Epidermal melanocyte (primary cell): Measurements from ENCODE around the gene RAP2C.

ENCODE experiments used
- DNase-seq: peaks from one replicate; pipeline ENCODE4 v3.0.0; 2011; ENCODE audit warnings: low spot score; ENCODE audit not compliant: insufficient read length

The RAP2C gene

DNA sequence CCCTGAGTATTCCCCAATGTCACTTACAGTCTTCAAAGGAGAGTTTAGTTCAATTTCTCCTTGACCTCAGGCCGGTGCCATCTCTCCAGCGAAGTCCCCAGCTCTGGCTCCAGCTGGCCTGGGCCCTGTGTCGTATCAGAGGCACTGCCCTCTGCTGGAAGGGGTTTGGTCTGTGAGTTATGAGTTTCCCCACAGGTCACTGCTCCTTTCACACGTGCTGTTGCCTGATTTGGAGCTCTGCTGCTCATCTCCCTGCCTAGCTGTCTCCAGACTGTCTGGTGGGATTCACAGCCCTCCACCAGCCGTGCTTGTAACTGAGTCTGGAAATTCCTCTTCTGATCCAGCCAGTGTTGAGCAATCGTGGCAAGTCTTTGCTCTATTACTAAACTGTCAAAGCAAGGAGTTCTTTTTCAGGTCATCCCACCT lies at the start of gene RAP2C:
RAP2C (minus strand) TSS at position 105 of the 426 bp plus-strand sequence. CDS start 2,179 bp downstream, outside the sequence.
- peak; percentile 17 for DNase-seq

DNA sequence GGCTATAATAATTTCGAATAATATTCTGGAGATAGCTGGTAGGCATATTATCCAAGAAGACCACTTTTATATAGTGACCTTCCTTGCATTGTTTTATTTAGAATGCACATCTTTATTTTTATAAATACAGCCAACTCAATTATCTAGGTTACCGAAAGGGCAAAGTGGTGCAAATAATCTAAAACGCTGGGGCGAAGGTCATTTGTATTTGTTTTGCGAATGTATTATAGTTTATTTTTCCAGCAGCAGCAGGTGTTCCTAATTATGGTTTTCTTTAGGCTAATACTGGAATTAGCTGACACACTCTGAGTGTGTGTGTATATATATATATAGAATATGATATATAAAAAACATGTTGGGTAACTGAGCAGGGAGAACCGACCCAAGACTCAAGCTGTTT lies 48.1 kb upstream of the RAP2C start:
- no peak for DNase-seq

DNA sequence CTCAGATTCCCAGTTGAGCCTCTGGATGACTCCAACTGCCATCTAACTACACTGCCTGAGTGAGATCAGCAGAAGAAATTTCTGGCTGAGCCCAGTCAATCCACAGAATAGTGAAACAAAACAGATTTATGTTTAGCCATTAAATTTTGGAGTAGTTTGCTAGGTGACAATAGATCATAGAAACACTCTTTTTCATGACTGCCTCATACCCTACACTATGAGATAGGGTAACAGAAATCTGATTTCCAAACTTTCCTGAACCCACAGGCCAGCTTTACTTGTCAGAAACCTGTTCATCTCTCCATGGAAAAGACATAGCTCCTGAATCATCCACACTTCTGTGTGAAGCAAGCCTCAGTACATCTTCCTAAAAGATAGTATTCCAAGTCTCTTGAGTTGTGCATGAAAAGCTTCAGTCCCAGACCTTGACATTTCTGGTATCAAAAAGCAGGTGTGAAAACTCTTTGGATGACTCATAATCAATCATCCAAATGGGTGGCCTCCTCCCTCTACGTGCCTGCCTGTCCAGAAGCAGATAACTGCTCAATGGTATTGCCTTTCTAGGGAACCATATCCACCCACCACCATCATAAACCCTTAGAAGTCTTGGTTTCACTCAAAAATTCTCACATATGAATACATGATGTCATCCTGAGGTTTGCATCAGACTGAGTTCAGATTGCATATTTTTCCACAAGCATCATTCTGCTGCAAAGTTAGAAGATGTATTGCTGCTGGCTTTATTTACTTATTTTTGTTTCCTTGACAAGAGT lies 47.5 kb upstream of the RAP2C start:
- no peak for DNase-seq

DNA sequence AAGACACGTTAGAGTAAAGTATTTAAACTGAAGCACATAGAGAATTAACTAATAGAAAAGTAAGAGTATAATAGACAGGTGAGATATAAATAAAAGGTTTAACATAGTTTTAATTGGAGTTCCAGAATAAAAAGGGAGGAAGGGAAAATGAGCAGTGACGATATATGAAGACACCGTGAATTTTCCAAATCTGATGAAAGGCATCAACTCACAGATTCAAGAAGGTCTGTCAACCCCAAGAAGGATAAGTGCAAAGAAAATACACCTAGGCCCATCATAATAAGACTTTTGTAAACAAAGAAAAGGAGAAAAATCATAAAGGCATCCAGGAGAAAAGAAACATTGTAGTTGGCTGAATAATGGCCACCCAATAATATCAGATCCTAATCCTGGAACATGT lies 43.9 kb upstream of the RAP2C start:
- DNase-seq = no peak

DNA sequence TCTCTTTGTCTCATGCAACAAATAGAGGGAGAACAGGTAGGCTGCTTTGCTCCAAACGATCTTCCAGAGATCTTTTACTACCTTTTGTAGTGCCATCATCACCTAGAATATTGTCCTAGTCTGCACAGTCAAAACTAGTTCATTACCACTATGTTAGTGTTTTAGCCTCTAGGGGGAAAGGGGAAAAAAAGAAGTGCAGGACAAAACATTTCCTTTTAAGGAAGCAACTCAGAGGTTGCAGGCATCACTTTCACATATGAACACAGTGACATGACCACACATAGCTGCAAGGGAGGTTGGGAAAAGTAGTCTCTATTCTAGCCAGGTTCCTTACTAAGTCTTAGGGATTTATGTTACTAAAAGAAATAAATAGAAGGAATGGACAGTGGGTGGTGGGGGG lies 39.3 kb upstream of the RAP2C start:
- no peak for DNase-seq

DNA sequence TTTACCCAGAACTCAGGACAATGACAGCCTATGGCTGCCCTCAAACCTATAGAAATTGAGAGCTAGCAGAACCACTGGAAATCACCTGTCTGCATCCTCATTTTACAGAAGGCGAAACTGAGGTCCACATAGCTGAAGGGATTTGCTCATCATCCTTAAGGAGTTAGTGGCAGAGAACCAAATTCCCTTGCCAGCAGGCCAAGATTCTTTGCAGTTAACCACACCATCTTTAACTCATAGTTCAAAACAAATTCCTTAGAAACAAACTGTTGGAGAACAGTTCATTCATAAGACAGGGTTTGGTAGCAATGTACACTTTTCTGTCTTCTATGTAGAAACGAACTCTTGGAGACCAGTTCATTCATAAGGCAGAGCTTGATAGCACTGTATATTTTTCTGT lies 37.9 kb upstream of the RAP2C start:
- peak; percentile 15 for DNase-seq

DNA sequence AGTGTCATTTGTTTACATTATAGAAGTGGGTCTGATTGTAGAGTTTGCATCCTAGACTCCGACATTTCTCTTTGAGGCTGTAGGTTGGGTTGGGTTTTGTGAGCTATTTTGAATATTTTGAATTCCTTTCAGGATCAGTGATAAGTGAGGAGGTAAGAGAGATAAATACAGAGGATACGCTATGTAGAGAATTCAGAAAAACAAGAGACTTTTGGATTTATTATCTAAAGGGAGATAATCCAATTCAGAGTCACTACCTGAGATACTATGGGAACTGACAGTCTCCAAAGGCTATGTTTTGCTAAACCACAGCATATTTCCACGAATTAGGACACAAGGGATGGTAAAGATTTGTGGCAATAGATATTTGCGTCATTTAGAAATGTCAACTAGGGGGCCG lies 16.9 kb upstream of the RAP2C start:
- no peak for DNase-seq

DNA sequence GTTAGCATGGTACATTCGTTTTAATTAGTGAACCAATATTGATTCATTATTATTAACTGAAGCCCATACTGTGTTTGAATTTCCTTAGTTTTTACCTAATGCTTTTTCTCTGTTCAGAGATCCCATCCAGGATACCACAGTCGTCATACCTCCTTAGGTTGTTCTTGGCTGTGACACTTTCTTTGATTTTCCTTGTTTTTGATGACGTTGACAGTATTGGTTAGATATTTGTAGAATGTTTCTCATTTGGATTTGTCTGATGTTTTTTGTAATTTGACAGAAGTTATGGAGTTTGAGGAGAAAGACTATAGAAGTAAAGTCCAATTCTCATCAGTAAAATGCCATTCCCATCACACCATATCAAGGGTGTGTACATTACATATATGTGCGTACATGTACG lies 16.2 kb upstream of the RAP2C start:
- DNase-seq = no peak

DNA sequence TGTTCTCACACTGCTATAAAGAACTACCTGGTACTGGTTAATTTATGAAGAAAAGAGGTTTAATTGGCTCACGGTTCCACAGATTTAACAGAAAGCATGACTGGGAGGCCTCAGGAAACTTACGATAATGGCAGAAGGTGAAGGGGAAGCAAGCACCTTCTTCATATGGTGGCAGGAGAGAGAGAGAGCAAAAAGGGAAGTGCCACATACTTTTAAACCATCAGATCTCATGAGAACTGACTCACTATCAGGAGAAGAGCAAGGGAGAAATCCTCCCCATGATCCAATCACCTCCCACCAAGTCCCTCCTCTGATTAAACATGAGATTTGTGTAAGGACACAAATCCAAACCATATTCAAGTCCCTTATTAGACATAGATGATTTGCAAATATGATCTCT lies 12.3 kb upstream of the RAP2C start:
- DNase-seq = no peak

DNA sequence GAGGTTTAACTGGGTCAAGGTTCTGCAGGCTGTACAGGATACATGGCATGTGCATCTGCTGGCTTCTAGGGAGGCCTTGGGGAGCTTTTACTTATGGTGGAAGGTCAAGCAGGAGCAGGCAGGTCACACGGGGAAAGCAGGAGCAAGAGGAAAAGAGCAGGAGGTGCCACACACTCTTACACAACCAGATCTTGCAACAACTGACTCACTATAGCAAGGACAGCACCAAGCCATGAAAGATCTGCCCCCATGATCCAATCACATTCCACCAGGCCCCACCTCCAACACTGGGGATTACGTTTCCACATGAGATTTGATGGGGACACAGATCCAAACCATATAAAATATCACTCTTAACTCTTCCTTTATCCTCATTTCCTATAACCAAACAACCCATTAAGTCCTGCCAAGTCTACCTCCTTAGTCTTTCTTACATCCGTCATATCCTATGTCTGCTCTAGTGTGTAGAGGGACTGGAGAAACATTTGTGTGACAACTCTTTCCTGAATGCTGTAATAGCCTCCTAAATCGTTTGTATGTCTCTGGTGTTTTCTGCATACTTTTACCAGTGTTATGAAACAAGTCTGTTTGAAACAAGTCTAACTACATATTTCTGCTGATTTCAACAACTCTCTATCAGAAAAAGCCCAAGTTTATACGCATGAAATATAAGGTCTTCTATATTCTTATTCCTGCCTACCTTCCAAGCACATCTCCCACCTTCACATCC lies 8.3 kb upstream of the RAP2C start:
- DNase-seq = peak; percentile 14

DNA sequence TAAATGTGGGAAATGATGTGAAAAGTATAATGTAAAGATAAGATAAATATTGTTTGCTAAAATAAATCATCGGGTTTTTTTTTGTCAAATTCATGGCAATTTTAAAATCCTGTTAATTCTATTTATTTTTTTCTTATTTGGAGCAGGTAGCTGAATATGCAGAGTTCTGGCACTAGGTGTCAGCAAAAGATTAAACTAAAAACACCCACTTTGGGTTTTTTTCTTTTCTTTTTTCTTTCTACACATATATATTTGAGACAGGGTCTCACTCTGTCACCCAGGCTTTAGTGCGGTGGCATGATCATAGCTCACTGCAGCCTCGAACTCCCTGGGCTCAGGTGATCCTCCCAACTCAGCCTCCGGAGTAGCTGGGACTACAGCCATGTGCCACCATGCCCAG lies 6.9 kb upstream of the RAP2C start:
- no peak for DNase-seq

DNA sequence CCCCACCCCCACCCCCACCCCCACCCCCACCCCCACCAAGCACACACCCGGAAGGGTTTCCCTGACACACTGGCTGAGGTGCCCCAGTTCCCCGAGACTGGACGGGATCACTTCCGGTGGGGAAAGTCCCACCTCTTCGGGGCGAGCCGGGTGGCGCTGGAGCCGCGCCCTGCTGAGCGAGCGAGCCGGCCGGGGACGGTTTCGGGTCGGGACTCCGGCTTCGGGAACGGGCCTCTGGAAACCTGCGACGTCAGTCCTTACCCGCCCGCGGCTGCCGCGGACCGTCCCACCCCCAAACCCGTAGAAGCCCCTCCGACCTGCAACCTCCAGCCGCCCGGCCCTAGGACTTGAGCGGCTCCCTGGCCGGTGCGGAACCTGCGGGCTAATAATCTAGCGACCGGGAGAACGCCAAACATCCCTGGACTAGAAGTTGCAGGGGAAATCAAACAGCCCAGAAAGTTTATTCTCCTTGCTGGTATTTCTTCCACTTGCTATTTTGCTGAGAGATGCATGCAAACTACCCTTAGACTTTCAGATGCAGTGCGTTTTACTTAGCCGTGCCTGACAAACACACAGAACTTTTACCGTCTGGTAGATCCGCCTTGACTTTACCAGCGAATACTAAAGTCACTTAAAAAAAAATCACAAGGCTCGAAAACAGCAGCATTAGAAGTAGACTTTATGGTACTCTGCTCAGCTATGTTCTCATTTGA lies 991 bp downstream of the RAP2C start:
- DNase-seq = peak; percentile 79

DNA sequence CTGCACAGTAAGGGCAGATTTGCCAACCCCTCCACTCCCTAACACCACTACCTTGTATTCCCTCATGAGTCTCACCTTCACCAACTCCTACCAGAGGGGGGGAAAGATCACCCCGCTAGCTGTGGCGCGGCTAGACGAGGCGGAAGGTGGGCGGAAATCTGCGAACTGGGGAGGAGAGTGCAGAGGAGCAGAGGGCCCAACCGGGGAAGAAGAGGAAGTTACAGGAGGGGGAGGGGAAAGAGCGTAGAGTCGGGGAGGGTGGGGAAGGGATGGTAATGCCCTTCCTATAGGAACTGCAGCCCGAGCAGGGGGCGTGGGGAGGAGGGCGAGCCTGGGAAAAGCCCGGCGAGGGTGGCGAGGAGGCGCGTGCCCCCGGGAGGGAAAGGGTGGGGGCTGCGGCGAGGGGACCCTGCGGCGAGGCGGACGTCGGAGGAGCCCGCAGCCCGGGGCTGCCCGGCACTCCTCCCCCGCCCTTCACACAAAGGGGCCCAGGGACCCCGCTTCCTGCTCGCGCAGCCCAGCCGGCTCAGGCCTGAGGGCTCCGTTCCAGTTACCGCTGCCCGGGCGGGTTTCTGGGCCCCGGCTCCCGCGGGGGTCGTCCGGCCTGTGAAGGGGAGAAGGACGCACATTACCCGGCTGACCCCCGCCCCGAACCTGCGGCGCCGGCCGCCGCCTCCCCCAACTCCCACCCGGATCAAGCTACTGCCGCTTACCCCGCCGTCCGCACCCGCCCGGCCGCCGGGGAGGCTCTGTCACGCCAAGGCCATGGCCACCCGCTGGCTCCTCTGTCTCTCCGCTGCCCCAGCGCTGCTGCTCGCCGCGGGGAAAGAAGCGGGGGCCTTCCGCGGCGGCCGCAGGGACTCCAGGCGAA lies 1.8 kb downstream of the RAP2C start:
- DNase-seq = peak; percentile 31

DNA sequence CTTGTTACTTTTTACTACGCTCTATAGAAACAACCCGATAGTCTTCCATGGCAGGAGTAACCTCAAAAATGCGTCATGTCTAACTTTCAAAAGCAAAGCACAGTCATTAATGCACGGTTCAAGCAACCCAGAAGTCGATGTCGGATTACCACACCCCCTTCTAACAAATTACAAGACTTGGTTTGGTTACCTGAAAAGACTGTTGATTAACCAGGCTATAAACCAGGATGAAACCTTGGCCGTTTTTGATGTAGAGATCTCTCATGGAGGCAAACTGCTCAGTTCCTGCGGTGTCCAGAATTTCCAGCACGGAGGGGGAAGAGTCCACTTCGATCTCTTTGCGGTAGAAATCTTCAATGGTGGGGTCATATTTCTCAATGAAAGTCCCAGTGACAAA lies 2.4 kb downstream of the RAP2C start:
- no peak for DNase-seq

DNA sequence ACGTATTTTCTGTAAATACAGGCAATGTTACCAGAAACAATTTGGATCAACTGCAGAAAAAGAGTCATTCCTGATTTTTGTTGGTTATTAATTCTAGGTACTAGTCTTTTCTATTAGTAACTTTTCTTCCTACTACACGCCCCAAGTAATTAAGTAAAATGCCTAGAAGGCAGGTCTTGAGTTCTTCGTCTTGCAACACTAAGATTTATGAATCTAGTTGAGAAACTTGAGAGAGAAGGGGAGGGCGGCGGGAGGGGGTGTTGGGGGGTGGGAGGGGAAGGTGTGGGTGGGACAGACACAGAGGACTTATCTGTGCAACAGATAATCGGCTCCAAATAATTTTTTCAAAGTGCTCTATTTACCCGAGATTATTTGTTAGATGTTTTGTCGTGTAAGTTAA lies 3.0 kb downstream of the RAP2C start:
- DNase-seq = no peak

DNA sequence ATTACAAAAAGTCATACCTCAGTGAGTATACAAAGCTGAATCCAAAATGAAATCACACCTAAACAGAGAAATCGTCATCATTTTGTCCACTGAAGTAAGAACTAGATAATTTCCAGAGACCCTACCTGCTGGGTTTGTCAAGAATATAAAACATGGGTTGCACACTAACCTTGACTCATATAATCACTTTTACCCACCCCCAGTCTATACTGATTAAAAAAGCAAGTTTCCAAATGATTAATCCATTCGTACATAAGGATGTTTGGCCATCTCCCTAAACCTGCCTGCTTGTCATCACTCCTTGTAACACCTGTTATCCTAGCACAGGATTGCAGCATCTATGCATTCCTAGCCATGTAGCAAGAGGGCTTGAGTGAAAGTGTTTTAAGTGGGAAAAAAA lies 4.7 kb downstream of the RAP2C start:
- DNase-seq = no peak

DNA sequence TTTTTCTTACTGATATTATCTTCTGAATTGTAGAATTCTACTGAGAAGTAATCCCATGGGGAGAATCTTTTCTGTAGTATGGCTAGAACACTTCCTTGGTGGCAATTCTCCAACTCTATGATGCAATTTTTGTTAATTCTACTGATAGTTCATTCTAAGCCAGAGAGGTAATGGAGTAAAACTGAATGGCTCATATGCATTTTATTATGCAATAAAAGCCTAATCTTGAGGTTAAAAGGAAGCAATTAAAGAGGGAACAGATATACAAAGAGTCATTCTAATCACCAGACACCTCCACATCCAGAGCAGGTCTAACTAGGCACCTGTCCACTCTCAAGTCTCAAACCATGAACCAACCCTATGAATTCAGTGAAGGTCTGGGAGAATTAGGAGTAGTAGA lies 9.7 kb downstream of the RAP2C start:
- DNase-seq = no peak

DNA sequence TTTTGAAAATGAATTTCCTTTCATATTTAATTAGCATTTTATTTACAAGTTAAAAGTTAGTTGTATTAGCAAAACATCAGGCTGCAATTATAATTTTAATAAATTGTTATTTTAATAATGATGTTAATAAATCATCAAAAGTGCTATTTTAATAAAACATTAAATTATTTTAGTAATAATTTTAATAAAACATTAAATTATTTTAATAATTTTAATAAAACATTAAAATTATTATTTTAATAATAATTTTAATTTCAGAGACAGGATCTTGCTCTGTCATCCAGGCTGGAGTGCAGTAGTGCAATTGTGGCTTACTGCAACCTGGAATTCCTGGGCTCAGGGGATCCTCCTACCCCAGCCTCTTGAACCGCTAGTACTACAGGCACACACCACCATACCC lies 10.8 kb downstream of the RAP2C start:
- no peak for DNase-seq

DNA sequence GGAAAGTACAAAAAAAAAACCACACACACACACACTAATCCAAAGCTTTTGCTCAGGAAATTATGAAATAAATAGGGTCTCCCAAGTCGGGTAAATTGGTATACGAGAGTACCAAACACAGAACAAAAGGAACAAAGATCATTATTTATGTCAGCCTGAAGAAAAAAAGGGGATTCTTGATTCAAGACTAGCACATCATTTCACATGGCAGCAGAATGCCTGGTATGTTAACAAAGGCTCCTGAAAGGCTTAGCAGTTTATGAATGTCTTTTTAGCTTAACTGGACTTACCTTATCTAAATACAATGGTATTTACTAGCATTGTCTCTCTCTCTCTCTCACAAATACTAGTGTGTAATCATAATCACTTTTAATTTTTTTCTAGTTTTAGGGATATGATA lies 11.3 kb downstream of the RAP2C start:
- DNase-seq = no peak

DNA sequence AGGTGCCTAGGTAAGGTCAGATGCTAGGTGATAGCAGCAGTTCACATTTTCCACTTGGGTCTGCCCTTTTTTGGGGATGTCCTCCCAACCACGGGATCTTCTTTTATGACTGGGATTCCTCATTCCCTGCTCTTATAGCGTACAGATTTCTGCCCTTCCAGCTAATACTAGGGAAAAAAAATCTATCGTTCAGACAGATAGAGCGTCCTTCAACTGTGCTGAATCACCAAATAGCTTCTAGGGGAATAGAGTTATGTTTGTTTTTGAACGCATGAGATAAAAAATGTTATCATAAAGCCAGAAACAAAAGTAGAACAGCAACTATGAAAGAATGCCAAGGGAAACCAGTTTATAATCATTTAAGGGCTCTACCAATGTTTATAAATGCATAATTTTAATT lies 13.0 kb downstream of the RAP2C start:
- DNase-seq = no peak

DNA sequence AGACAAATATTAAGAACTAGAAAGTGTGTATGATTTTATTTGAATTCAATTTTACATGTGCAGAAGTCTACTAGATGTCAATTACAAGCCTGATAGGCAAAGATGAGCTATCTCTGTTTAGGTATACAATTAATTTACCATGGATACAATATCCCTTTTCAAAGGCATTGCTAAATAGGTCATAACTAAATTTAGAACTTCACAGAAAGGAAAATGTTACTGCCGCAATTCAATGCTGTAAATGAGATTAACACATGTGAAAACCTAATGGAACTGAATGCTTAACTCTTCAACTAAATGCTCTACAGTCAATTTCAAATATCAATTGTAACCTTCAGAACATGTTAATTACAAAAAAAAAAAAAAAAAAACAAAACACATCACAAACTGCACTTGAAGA lies 14.6 kb downstream of the RAP2C start:
- no peak for DNase-seq
